Omental fat pad (tissue), 4 donors: ENCODE measurements around the gene PALM3. TPM values are rescaled to one million over a fixed set of nuclear protein-coding genes. Genes with fewer than 3 reads are reported as not detected.

Experiments used
- ATAC-seq: fragments of 150-250 bp; one replicate; pipeline ENCODE4 v1.9.1; 2016; ENCODE audit warnings: mild to moderate bottlenecking, moderate library complexity; ENCODE audit not compliant: low FRiP score
- DNase-seq: peaks from one replicate; pipeline ENCODE4 v3.0.0-alpha.2; 2019; ENCODE audit warnings: low spot score
- CTCF ChIP-seq, 3 donors: fragments of 450-650 bp; IDR thresholded peaks; one replicate each; pipeline ENCODE4 v1.5.1; 2016 to 2017; ENCODE audit warnings: antibody characterized with exemption in 3 of 3, mild to moderate bottlenecking in 3 of 3, moderate library complexity in 2 of 3
- total RNA-seq, 4 donors: library from RNA; depleted of rRNA; stranded (reverse); fragments of >200 nt; gene quantifications; one replicate each; pipeline ENCODE4 v1.1.0, GENCODE V29; 2016

PALM3 gene
- total RNA-seq, 4 donors from 2014 or later, result not detected

DNA sequence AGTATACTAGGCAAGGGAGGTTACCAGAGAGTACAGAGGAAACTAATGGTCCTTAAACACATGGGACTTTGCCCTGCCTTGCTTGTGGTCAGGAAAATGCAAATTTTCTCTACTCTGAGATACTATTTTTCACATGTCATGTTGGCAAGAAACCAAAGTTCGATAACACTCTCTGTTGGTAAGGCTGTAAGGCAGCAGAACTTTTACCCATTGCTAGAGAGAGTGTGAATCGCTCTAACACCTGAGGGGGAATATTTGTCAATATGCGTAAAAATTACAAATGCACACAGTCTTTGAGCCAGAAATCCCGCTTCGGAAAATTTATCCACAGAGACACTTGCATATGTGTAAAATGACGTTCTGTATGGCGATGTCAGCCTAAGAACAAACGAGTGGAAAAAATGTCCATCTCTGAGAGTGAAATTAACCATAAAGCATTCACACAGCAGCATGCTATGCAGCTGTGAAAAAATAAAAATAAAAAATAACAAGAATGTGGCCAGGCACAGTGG is 46.3 kb downstream of the PALM3 start:
- TF ChIP-seq CTCF (IDR thresholded peaks at IDR 0.05), result no peak
- DNase-seq, result no peak
- no peak for ATAC-seq

- DNase-seq (no peak), ATAC-seq (no peak)
- no peak for TF ChIP-seq CTCF (IDR thresholded peaks at IDR 0.05)
These were observed 49.4 kb downstream of the PALM3 start for GRCh38 chr19:14012378-14012915.

DNA sequence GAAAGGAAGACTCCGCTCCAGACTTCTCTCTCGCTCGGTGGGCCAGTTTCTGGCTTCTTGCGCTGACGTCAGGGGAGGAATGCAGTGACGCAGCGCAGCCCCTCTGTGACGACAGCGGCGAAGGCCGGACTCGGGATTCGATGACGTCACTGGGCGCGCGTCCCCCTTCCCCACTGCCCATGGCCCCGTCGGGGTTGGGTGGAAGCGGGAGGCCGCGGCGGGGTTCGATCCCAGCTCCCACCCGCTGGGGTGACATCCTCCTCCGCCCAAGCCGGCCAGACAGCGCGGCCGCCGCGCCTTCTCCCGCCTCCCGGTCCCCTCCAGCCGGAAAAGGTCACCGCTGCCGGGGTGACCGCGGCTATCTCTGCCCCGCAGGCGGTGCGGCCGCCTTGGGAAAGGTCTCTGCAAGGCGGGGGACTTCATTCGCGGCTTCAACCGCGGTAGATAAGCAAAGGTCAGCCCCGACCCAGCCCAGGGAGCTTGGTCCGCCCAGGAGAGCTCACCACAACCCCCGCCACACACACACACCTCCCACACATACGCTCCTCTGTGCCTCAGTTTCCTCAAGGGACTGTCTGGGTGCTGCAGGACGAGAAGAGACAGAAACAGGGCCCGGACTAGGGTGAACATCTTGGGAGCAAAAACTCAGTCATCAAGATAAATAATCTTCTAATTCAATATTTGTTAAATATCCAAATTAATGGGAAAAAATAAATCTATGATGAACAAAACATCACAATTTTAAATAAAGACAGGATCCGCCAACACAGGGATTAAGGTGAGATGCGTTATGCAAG is 54.9 kb downstream of the PALM3 start:
- peak; percentile 45 for ATAC-seq
- TF ChIP-seq CTCF (IDR thresholded peaks at IDR 0.05), result no peak
- peak; percentile 70 for DNase-seq

DNA sequence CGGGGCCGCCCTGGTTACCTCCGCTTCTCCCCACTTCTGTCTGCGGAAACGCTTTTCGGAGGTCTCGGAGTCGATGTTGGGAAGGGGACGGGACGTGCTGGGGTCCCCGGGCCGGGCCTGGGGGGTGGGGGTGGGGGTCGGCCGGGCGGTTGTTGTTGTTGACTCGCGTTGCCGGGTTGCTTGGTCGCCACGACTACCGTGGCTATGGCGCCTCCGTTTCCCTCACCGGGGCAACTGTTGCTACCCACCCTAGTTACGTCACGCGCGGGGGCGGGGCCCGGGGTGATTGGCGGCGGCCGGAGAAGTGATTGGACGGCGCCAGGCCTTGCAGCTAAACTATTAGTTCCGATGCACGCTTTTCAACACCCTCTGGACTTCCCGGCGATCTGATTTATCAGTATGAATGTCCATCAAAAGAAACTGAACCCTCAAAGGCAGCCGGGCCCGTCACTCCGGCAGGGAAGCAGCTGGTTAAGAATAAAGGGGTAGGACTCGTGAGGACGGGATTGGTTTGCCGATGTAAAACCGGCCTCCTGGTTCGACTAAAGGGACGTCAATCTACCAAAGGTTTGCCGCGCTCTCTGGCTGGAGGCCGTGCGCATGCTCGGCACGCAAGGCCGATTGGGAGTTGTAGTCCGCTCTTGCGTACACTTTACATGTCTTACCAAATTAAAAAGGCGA is 55.7 kb downstream of the PALM3 start, which contains the start of gene RFX1:
Gene RFX1 (minus strand): TSS at position 236 of the 681 bp plus-strand sequence. CDS start 12,477 bp downstream, outside the sequence.
- peak; percentile 95 for ATAC-seq
- DNase-seq, result peak; percentile 100
- no peak for TF ChIP-seq CTCF (IDR thresholded peaks at IDR 0.05)

- DNase-seq, result peak; percentile 84
- TF ChIP-seq CTCF (IDR thresholded peaks at IDR 0.05), result no peak
- peak; percentile 78 for ATAC-seq
These were observed 56.4 kb downstream of the PALM3 start for GRCh38 chr19:14005349-14006084.

DNA sequence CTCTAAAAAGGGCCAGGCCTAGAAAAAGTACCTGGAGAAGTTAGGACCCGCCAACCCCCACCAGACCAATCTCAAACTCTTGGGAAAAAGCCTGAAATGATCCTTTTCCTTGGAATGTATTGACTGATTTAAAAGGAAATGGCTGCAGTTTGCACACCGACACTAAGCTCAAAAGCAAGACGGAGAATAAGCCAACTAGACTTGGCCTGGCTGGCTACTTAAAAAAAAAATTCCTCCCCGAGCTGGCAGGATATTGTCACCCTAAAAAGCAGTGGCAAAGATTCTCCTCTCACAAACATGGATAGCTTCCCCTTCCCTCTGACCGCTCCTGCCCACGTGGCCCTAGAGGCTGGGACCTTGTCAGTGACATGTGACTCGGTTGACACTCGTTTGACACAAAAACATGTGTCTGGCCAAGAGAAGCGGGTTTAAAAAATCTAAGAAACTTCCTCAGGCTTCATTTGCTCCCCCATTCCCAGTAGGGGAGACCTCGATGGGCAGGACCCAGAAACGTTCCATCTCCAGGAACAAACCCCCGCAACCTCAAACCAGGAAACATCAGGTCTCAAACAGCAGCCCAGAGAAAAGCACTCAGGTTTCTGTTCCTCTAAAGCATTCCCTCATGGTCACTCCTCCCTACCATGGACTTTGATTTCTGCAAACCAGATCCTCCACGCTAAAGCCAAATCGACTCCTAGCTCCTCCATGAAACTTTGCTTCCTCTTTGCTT is 57.1 kb downstream of the PALM3 start:
- DNase-seq, result no peak
- TF ChIP-seq CTCF (IDR thresholded peaks at IDR 0.05), result no peak
- ATAC-seq, result no peak
